Measurements from ENCODE around the gene AP1S1.
A peak's percentile ranks its signal among the peaks of the same experiment; 100 is the strongest.

DNA sequence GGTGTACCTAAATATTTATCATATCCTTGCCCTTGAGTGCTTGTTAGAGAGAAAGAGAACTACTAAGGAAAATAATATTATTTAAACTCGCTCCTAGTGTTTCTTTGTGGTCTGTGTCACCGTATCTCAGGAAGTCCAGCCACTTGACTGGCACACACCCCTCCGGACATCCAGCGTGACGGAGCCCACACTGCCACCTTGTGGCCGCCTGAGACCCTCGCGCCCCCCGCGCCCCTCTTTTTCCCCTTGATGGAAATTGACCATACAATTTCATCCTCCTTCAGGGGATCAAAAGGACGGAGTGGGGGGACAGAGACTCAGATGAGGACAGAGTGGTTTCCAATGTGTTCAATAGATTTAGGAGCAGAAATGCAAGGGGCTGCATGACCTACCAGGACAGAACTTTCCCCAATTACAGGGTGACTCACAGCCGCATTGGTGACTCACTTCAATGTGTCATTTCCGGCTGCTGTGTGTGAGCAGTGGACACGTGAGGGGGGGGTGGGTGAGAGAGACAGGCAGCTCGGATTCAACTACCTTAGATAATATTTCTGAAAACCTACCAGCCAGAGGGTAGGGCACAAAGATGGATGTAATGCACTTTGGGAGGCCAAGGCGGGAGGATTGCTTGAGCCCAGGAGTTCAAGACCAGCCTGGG, 15.9 kb upstream of the AP1S1 start:
- TF ChIP-seq, protein P1, sequence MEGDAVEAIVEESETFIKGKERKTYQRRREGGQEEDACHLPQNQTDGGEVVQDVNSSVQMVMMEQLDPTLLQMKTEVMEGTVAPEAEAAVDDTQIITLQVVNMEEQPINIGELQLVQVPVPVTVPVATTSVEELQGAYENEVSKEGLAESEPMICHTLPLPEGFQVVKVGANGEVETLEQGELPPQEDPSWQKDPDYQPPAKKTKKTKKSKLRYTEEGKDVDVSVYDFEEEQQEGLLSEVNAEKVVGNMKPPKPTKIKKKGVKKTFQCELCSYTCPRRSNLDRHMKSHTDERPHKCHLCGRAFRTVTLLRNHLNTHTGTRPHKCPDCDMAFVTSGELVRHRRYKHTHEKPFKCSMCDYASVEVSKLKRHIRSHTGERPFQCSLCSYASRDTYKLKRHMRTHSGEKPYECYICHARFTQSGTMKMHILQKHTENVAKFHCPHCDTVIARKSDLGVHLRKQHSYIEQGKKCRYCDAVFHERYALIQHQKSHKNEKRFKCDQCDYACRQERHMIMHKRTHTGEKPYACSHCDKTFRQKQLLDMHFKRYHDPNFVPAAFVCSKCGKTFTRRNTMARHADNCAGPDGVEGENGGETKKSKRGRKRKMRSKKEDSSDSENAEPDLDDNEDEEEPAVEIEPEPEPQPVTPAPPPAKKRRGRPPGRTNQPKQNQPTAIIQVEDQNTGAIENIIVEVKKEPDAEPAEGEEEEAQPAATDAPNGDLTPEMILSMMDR (IDR thresholded peaks at IDR 0.05): peak; percentile 75 to 91 (median 80)
- peak in 1 of 4 donors; percentile 39 for TF ChIP-seq POLR2A (IDR thresholded peaks at IDR 0.05)
- TF ChIP-seq POLR2AphosphoS5 (IDR thresholded peaks at IDR 0.05): peak; percentile 80 to 96
- TF ChIP-seq EP300 (IDR thresholded peaks at IDR 0.05): peak in 2 of 4 donors; percentile 76 to 92

Measured in upper lobe of left lung (tissue), 4 donors.